Hematopoietic multipotent progenitor cell treated with erythropoietin and hydrocortisone succinate and interleukin-3 and kit ligand, for 17 days (in vitro differentiated cells): ENCODE data around the gene RAPGEF4.
A peak's percentile ranks its signal among the peaks of the same experiment; 100 is the strongest.

Experiments
- DNase-seq: peaks from one replicate; pipeline ENCODE4 v3.0.0-alpha.2; 2015; ENCODE audit warnings: low spot score

RAPGEF4 gene

GRCh38 chr2:172908275-172908674, 172.6 kb downstream of the RAPGEF4 start:
- DNase-seq, result no peak

GRCh38 chr2:172909454-172909853, 173.8 kb downstream of the RAPGEF4 start:
- DNase-seq, result no peak

GRCh38 chr2:172912266-172912665, 176.6 kb downstream of the RAPGEF4 start:
- no peak for DNase-seq

GRCh38 chr2:172914341-172915008, 178.8 kb downstream of the RAPGEF4 start:
- no peak for DNase-seq

- no peak for DNase-seq
Observed at GRCh38 chr2:172917716-172918115, 182.1 kb downstream of the RAPGEF4 start.

- no peak for DNase-seq
Observed at GRCh38 chr2:172919732-172920131, 184.1 kb downstream of the RAPGEF4 start.

GRCh38 chr2:172921532-172922236, 186.0 kb downstream of the RAPGEF4 start:
- DNase-seq, result no peak

- no peak for DNase-seq
Observed at GRCh38 chr2:172922306-172922705, 186.7 kb downstream of the RAPGEF4 start.

- no peak for DNase-seq
Observed at GRCh38 chr2:172922815-172923214, 187.2 kb downstream of the RAPGEF4 start.

GRCh38 chr2:172924097-172924660, 188.5 kb downstream of the RAPGEF4 start:
- DNase-seq, result no peak

GRCh38 chr2:172925600-172925999, 190.0 kb downstream of the RAPGEF4 start:
- DNase-seq, result no peak

- no peak for DNase-seq
Observed at GRCh38 chr2:172926785-172927640, 191.4 kb downstream of the RAPGEF4 start.

- DNase-seq, result no peak
Observed at GRCh38 chr2:172927641-172928357, 192.2 kb downstream of the RAPGEF4 start.

- DNase-seq, result no peak
Observed at GRCh38 chr2:172928756-172929155, 193.1 kb downstream of the RAPGEF4 start.

- DNase-seq, result no peak
Observed at GRCh38 chr2:172929644-172930043, 194.0 kb downstream of the RAPGEF4 start.

- DNase-seq, result no peak
Observed at GRCh38 chr2:172930871-172931255, 195.2 kb downstream of the RAPGEF4 start.

GRCh38 chr2:172931256-172931894, 195.7 kb downstream of the RAPGEF4 start:
- DNase-seq, result no peak

- DNase-seq, result peak; percentile 34
Observed at GRCh38 chr2:172931918-172932520, 196.4 kb downstream of the RAPGEF4 start.

GRCh38 chr2:172937884-172938712, 202.5 kb downstream of the RAPGEF4 start:
- no peak for DNase-seq
